ENCODE results near the gene GPR141.

- no peak for TF ChIP-seq EZH2phosphoT487 (IDR thresholded peaks at IDR 0.05; ENCODE audit: insufficient read depth, low read depth)
- no peak for TF ChIP-seq EZH2 (IDR thresholded peaks at IDR 0.05; ENCODE audit: insufficient read depth, poor library complexity, severe bottlenecking)
These were observed 92.4 kb downstream of the GPR141 start for GRCh38 chr7:37775921-37776320.
